NCI-H2107 treated with DMSO at 0.1 percent for 48 hours (cell line): ENCODE data around the gene ATP6V0D1.

ENCODE experiments used
- DNase-seq: peaks from one replicate; lab custom pipeline; 2025; ENCODE audit not compliant: unreplicated experiment; lab: John Stamatoyannopoulos, UW

ATP6V0D1 gene

GRCh38 chr16:67463691-67464090, 17.3 kb downstream of the ATP6V0D1 start:
- no peak for DNase-seq

GRCh38 chr16:67463059-67463458, 17.9 kb downstream of the ATP6V0D1 start:
- no peak for DNase-seq

- no peak for DNase-seq
Measured at GRCh38 chr16:67462279-67462655, 18.7 kb downstream of the ATP6V0D1 start.

- no peak for DNase-seq
Measured at GRCh38 chr16:67461600-67462278, 19.2 kb downstream of the ATP6V0D1 start.

- DNase-seq: no peak
Measured at GRCh38 chr16:67460961-67461360, 20.0 kb downstream of the ATP6V0D1 start.

GRCh38 chr16:67460168-67460567, 20.8 kb downstream of the ATP6V0D1 start:
- no peak for DNase-seq

- DNase-seq: no peak
Measured at GRCh38 chr16:67459861-67460150, 21.2 kb downstream of the ATP6V0D1 start.

- DNase-seq: no peak
Measured at GRCh38 chr16:67459066-67459860, 21.7 kb downstream of the ATP6V0D1 start.

GRCh38 chr16:67458121-67458641, 22.8 kb downstream of the ATP6V0D1 start:
- DNase-seq: no peak

GRCh38 chr16:67457611-67458010, 23.3 kb downstream of the ATP6V0D1 start:
- no peak for DNase-seq

- no peak for DNase-seq
Measured at GRCh38 chr16:67456391-67457081, 24.4 kb downstream of the ATP6V0D1 start.

- DNase-seq: no peak
Measured at GRCh38 chr16:67454852-67455251, 26.1 kb downstream of the ATP6V0D1 start.

GRCh38 chr16:67454104-67454503, 26.9 kb downstream of the ATP6V0D1 start:
- no peak for DNase-seq

GRCh38 chr16:67451704-67452435, 29.1 kb downstream of the ATP6V0D1 start:
- no peak for DNase-seq

- no peak for DNase-seq
Measured at GRCh38 chr16:67451061-67451703, 29.8 kb downstream of the ATP6V0D1 start.

- DNase-seq: no peak
Measured at GRCh38 chr16:67449739-67450138, 31.2 kb downstream of the ATP6V0D1 start.

- no peak for DNase-seq
Measured at GRCh38 chr16:67449336-67449735, 31.6 kb downstream of the ATP6V0D1 start.

- DNase-seq: no peak
Measured at GRCh38 chr16:67448580-67448979, 32.4 kb downstream of the ATP6V0D1 start.

- no peak for DNase-seq
Measured at GRCh38 chr16:67447508-67448076, 33.4 kb downstream of the ATP6V0D1 start.

- DNase-seq: no peak
Measured at GRCh38 chr16:67446968-67447507, 33.9 kb downstream of the ATP6V0D1 start.
